Measurements from ENCODE around the gene SPNS3.

SPNS3 gene

GRCh38 chr17:4487820-4488716 lies 54.3 kb downstream of the SPNS3 start:
- no peak for DNase-seq (ENCODE audit: low read depth in 2 of 2)

GRCh38 chr17:4488989-4489595 lies 55.4 kb downstream of the SPNS3 start:
- no peak for DNase-seq (ENCODE audit: low read depth in 2 of 2)

GRCh38 chr17:4490109-4490591 lies 56.4 kb downstream of the SPNS3 start:
- no peak for DNase-seq (ENCODE audit: low read depth in 2 of 2)

DNA sequence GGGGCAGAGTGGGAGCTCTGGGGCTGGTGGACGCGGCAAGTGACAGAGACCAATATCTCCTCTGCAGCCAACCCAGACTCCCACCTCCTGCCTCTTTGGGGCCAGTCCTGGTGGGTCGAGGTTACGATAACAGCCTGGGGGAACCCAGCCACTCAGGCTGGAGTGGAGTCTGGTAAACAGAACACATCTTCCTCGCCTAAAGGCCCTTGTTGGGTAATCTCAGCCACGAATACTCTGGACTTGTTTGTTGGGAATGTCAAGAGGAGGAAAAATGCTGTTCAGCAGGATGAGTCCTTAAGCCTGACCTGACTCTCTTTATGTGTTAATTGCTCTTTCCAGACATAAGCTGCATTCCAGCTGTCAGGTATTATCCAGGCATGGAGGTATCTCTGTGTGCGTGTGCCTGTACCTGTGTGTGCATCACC lies 56.9 kb downstream of the SPNS3 start:
- DNase-seq (ENCODE audit: low read depth in 2 of 2), result no peak

DNA sequence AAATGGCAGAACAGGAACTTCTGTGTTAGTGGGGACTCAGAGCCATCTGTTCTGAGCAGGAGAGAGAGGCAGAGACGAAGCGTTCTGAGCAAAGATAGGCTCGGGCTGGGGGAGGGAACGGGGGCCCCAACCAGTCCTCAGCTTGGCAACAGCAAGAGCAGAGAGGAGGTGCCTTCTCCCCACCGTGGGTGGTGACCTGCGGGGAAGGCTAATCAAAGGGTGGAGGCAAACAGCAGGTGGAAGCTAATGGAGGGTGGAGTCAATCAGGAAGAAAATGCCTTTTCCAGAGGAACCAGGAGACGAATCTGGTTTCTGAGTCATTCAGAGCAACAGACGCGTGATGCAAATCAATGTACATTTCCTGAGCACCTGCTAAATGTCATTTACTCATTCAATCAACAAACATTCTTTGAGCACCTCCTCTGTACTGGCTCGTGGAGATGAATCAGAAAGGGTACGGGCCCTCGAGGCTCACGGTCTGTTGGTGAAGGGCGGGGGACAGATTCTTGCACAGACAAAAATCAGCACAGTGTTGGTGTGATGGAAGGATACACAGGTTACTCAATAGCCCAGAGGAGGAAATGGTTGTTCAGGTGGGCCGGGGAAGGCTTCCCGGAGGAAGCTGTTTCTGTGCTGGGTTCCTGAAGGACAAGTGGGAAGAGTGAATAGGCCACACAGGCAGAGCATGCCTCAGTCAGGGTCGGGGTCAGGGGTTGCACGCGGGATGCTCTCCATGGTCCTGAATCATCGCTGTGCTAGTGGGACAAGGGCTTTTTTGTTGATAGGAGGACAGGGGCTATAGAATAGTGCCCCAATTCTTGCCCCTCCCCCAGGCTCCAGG lies 59.2 kb downstream of the SPNS3 start:
- no peak for DNase-seq (ENCODE audit: low read depth in 2 of 2)

DNA sequence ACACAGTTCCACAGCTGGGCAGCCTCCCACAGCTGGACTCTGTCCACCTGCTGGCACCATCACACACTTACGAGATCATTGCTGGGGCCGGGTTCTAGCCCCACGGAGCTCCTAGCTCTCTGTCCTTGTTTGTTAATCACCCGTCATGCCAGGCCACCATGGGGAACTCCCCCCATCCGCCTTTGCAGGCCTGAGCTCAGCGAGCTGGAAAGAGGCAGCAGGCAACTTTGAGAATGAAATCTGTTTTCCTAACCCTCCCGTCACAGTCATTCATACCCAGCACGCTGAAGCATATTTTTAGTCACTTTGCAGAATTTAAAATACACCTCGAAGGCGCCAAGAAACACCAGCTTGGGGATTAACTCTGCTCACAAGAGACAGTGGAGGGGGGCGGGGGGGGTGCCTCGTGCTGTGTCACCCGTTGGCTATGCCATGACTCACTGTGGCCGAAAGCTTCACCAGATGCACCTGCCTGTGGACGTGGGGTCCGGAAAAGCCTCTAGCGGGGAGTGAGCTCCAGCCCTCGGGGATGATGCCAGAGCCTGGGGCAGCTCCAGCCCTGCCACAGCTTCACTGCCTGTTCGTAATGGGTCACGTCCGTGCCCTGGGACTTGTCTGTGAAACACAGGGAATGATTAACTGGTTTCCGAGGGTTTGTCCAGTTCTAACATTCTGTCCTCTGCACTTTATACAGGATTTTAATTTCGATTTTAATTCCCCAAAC lies 63.5 kb downstream of the SPNS3 start:
- no peak for DNase-seq (ENCODE audit: low read depth in 2 of 2)

DNA sequence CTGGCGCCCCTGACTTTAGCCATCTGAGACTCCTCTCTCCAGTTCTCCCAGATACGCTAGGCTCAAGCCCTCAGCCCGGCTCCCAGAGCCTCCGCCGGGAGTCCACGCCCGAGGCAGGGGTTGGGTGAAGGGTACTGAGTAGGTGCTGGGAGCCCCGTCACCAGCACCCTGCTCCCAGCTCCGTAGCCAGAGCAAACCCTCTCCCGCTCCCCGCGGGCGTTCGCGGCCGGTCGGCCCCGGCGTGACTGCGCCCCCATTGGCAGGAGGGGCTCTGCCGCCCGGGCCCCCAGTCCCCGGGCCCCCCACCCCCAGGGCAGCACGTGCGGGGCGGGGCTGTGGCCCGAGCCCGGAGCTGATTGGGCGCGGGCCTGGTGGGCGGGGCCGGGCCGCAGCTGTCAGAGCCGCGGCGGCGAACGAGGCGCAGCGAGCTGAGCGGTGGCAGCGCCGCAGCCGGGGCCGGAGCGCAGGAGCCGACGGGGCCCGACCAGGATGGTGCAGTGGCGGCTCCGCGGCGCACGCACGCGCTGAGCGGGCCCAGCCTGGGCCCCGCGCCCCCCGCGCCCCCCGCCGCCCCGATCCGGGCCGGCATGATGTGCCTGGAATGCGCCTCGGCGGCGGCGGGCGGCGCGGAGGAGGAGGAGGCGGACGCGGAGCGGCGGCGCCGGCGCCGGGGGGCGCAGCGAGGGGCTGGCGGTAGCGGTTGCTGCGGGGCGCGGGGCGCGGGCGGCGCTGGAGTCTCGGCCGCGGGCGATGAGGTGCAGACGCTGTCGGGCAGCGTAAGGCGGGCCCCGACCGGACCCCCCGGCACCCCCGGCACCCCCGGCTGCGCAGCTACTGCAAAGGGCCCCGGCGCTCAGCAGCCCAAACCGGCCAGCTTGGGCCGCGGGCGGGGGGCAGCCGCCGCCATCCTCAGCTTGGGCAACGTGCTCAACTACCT lies 65.0 kb downstream of the SPNS3 start, which contains the start of gene SPNS2:
SPNS2 (plus strand) TSS at position 421 of the 937 bp plus-strand sequence; CDS start at position 588, 167 bp downstream.
- DNase-seq (ENCODE audit: low read depth in 2 of 2), result peak; percentile 27 to 32

- no peak for DNase-seq (ENCODE audit: low read depth in 2 of 2)
These were observed 65.9 kb downstream of the SPNS3 start for GRCh38 chr17:4499431-4500190.

- DNase-seq (ENCODE audit: low read depth in 2 of 2), result no peak
These were observed 66.4 kb downstream of the SPNS3 start for GRCh38 chr17:4500191-4500571.

- DNase-seq (ENCODE audit: low read depth in 2 of 2), result no peak
These were observed 67.7 kb downstream of the SPNS3 start for GRCh38 chr17:4501295-4501949.

DNA sequence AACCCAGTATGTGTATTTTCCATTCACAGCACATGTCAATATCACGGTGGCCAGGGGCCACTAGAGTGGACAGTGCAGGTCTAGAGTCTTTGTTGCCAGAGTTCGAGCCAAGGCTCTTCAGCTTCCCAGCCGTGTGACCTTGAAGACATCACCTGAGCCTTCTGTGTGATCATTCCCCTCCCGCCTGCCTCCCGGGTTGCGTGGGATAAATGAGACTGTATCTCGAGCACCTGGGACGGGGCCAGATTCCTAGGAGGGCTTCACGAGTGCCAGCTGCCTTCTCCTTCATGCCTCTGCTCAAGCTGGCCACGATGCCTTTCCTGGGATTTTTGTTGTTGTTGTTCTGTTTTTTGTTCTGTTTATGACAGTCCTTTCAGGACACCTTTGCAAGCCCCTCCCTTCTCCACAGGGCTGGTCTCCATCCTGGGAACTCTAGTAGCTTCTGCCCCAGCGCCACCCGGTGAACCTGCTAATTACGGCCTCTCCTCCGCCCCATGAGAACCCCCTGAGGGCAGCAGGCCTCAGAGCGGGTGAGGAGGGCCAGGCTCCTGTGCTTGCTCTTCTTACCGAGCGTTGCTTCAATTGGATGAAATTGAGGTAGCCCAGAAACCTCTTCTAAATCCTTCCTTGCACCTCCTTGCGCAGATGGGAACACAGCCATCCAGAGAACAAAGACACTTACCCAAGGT lies 68.9 kb downstream of the SPNS3 start:
- no peak for DNase-seq (ENCODE audit: low read depth in 2 of 2)

GRCh38 chr17:4503283-4504025 lies 69.7 kb downstream of the SPNS3 start:
- DNase-seq (ENCODE audit: low read depth in 2 of 2), result no peak

GRCh38 chr17:4504188-4504587 lies 70.4 kb downstream of the SPNS3 start:
- no peak for DNase-seq (ENCODE audit: low read depth in 2 of 2)

DNA sequence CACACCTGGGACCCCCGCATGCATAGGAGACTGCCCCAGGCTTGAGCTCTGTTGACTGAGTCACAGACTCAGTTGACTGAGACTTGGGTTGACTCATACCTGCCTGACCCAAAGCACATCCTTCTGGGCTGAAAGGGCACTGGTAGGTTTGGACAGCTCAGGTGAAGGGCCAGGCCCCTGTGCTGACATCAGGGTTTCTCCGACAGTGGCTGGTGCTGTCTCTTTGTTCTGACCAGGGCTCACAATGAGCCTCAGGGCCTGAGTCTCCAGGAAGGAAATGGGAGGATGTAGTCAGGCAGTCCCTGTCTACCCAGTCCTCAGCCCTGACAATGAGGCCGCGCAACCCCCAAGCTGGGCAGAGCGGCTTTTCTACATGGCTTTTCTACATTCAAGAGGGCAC lies 71.4 kb downstream of the SPNS3 start:
- no peak for DNase-seq (ENCODE audit: low read depth in 2 of 2)

GRCh38 chr17:4506175-4506813 lies 72.6 kb downstream of the SPNS3 start:
- no peak for DNase-seq (ENCODE audit: low read depth in 2 of 2)

GRCh38 chr17:4506892-4507291 lies 73.2 kb downstream of the SPNS3 start:
- DNase-seq (ENCODE audit: low read depth in 2 of 2), result no peak

Measured in activated CD8-positive, alpha-beta memory T cell treated with anti-CD3 and anti-CD28 coated beads for 4 hours (primary cell).